KOPT-K1 (cell line): ENCODE measurements around the gene NAA80.

Source experiments
- H3K27ac ChIP-seq: fragments of 200-600 bp; sonication (generic); 2 replicates; pipeline ENCODE4 v1.5.1; 2016; ENCODE audit warnings: antibody characterized with exemption, mild to moderate bottlenecking, low read depth, low read length; ENCODE audit not compliant: poor library complexity, severe bottlenecking
- H3K36me3 ChIP-seq: fragments of 200-600 bp; sonication (generic); 2 replicates; pipeline ENCODE4 v1.5.1; 2017; ENCODE audit warnings: antibody characterized with exemption, mild to moderate bottlenecking, low read length, moderate library complexity; ENCODE audit not compliant: insufficient read depth
- H3K9me3 ChIP-seq: fragments of 200-600 bp; sonication (generic); 2 replicates; pipeline ENCODE4 v1.5.1; 2017; ENCODE audit warnings: antibody characterized with exemption, low read length, mild to moderate bottlenecking; ENCODE audit not compliant: insufficient read depth, poor library complexity, severe bottlenecking

NAA80 gene

GRCh38 chr3:50256978-50257890 lies 42.0 kb downstream of the NAA80 start:
- Histone ChIP-seq H3K36me3 (peaks cover 76% of the 10 kb centered on the region), H3K27ac (no peak overlapping the region)

GRCh38 chr3:50255251-50255615 lies 44.0 kb downstream of the NAA80 start:
- Histone ChIP-seq H3K27ac (no peak overlapping the region), H3K9me3 (no peaks in the 10 kb centered on the region), H3K36me3 (peaks cover 96% of the 10 kb centered on the region)

More at GRCh38 chr3:50256978-50257890, 42.0 kb downstream of the NAA80 start:
- no peaks in the 10 kb centered on the region for H3K9me3 ChIP-seq

GRCh38 chr3:50254577-50255250 lies 44.5 kb downstream of the NAA80 start:
- H3K36me3 ChIP-seq = peaks cover 100% of the 10 kb centered on the region
- no peaks in the 10 kb centered on the region for H3K9me3 ChIP-seq
- H3K27ac ChIP-seq = no peak overlapping the region

DNA sequence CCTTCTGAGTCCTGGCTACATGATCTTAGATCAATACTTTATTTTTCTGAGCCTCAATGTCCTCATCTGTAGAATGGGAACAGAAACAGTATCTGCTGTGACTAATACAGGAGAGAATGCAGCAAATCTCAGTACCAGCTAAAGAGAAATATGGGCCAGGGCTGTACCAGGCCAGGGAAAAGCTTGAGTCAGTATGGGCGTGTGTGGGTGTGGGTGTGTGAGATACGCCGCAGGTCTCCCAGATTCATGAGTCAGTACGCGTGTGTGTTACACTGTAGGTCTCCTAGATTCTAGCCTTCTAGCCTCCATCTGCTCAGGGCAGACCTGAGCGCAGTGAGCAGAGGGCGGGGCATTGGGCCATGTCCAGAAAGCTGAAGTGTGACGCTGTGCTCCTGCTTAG lies 48.0 kb downstream of the NAA80 start:
- Histone ChIP-seq H3K36me3 (peaks cover 93% of the 10 kb centered on the region), H3K9me3 (no peaks in the 10 kb centered on the region), H3K27ac (no peak overlapping the region)

DNA sequence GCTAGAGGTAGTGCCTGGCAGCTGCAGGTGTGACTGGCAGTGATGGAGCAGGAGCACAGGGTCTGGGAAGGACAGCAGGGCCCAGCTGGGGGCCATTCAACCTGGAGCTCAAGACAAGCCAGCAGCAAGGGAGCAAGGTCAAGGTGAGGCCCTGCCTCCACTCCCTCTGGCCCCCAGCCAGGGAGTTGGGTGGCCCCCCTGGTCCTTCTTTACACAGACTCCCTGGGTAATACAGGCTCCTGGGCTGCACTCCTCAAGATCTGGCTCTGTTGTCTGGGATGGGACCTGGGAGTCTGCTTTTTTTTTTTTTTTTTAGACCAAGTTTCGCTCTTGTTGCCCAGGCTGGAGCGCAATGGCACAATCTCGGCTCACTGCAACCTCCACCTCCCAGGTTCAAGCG lies 48.7 kb downstream of the NAA80 start:
- no peaks in the 10 kb centered on the region for H3K9me3 ChIP-seq
- peaks cover 86% of the 10 kb centered on the region for H3K36me3 ChIP-seq
- no peak overlapping the region for H3K27ac ChIP-seq

- no peaks in the 10 kb centered on the region for H3K9me3 ChIP-seq
- H3K27ac ChIP-seq = no peak overlapping the region
- H3K36me3 ChIP-seq = peaks cover 77% of the 10 kb centered on the region
Observed at GRCh38 chr3:50249457-50249856, 49.7 kb downstream of the NAA80 start.

DNA sequence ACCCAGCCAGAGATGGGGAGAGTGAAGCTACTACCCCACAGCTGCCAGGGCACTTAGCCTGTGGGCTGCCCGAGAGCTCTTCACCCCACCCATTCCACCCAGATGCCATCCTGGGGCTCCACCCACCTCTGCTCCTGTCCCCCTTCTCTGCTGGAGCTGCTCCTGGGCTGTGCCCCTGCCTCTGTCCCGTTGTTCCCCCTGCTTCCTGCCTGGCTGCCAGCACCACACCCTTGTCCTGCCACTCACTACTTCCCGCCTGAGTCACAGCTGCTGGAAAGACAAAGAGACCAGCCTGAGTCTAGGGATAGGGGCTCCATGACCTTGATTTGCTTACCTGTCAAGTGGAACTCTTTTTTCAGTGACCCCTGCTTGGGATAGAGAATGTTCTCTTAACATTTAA lies 50.8 kb downstream of the NAA80 start:
- H3K27ac ChIP-seq = no peak overlapping the region

GRCh38 chr3:50246517-50246954 lies 52.7 kb downstream of the NAA80 start:
- peak overlapping the region; percentile 75 for H3K27ac ChIP-seq
- peaks cover 73% of the 10 kb centered on the region for H3K36me3 ChIP-seq
- no peaks in the 10 kb centered on the region for H3K9me3 ChIP-seq

More for the DNA sequence above, 50.8 kb downstream of the NAA80 start:
- H3K36me3 ChIP-seq = peaks cover 75% of the 10 kb centered on the region
- no peaks in the 10 kb centered on the region for H3K9me3 ChIP-seq
